Right lobe of liver (tissue), 4 donors: ENCODE measurements around the gene ZNF548.

Experiments
- POLR2A ChIP-seq: fragments of 450-650 bp; IDR thresholded peaks from one replicate; pipeline ENCODE4 v1.6.1; 2017; ENCODE audit warnings: antibody characterized with exemption, mild to moderate bottlenecking
- TF ChIP-seq, protein P1 (sequence below), 4 donors: fragments of 200-600 bp in 3 of 4; fragments of 450-650 bp in 1 of 4; IDR thresholded peaks; one replicate each; pipeline versions ENCODE4 v1.5.1 to v1.8.0; 2016 to 2022; ENCODE audit warnings: antibody characterized with exemption in 4 of 4, mild to moderate bottlenecking in 2 of 4
- donor health status: DM: no; HTN: no; CAD: no.
- donor health status: DM: no; HTN: no; CAD: no.
- donor health status: DM: no; HTN: yes; CAD: no.

DNA sequence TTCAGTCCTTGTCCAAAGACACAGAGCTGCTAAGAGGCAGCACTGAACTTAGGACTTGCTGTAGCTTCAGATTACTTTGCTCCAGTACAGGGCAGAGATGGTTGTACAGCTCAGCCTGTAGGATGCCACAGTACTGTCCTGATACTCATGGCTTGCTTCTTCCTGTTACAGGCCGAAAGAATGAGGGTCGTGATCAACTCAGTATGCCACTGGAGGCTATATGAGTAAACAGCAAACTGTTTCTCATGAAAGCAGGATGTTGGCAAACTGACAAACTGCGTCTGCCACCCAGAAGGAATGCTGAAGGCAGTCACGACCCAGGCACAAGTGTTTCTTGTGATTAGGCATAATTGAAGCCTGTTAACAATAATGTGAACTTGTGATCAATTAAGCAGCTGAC lies 48.3 kb downstream of the ZNF548 start:
- TF ChIP-seq, protein P1, sequence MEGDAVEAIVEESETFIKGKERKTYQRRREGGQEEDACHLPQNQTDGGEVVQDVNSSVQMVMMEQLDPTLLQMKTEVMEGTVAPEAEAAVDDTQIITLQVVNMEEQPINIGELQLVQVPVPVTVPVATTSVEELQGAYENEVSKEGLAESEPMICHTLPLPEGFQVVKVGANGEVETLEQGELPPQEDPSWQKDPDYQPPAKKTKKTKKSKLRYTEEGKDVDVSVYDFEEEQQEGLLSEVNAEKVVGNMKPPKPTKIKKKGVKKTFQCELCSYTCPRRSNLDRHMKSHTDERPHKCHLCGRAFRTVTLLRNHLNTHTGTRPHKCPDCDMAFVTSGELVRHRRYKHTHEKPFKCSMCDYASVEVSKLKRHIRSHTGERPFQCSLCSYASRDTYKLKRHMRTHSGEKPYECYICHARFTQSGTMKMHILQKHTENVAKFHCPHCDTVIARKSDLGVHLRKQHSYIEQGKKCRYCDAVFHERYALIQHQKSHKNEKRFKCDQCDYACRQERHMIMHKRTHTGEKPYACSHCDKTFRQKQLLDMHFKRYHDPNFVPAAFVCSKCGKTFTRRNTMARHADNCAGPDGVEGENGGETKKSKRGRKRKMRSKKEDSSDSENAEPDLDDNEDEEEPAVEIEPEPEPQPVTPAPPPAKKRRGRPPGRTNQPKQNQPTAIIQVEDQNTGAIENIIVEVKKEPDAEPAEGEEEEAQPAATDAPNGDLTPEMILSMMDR (IDR thresholded peaks at IDR 0.05) = no peak
- no peak for TF ChIP-seq POLR2A
